AG04450 (cell line): Measurements from ENCODE around the gene NSD2. TPM values are rescaled to one million over a fixed set of nuclear protein-coding genes. Genes with fewer than 3 reads are reported as not detected.

Experiments
- CTCF ChIA-PET: fragments of 300-600, 350-600 bp; formaldehyde crosslinking; extraction: SDS; loops from one replicate; lab custom pipeline; 2022; ENCODE audit warnings: antibody characterized with exemption, inconsistent platforms; lab: Charles Lee
- POLR2A ChIA-PET: fragments of 350-600 bp; formaldehyde crosslinking; extraction: SDS; loops from one replicate; lab custom pipeline; 2021; ENCODE audit warnings: antibody characterized with exemption, inconsistent platforms; lab: Yijun Ruan, JAX
- DNase-seq: peaks from one replicate; pipeline ENCODE4 v3.0.0-alpha.2; 2011; ENCODE audit warnings: low read depth, low spot score
- H3K27ac ChIP-seq: one replicate; pipeline ENCODE4 v1.5.1; 2012; ENCODE audit warnings: low read depth, low read length, control low read depth
- H3K27me3 ChIP-seq: one replicate; pipeline ENCODE4 v1.6.0; 2012; ENCODE audit warnings: low read length; ENCODE audit not compliant: control insufficient read depth, insufficient read depth
- H3K4me3 ChIP-seq: 2 replicates; pipeline ENCODE4 v1.5.1; 2011; ENCODE audit warnings: mild to moderate bottlenecking, low read depth, low read length, control low read depth
- H3K9me3 ChIP-seq: 2 replicates; pipeline ENCODE4 v1.5.1; 2012; ENCODE audit warnings: low read length; ENCODE audit not compliant: control insufficient read depth, insufficient read depth
- CTCF ChIP-seq: IDR thresholded peaks from 2 replicates; pipeline ENCODE4 v1.5.1; 2011; ENCODE audit warnings: low read depth, low read length, control low read depth, inconsistent platforms
- polyA plus RNA-seq: library from polyadenylated mRNA; depleted of rRNA; stranded (reverse); fragments of >200 nt; gene quantifications from 2 replicates; pipeline ENCODE4 v1.2.3, GENCODE V29; 2011

The NSD2 gene
- polyA plus RNA-seq, 1 experiment = 26.4 TPM

DNA sequence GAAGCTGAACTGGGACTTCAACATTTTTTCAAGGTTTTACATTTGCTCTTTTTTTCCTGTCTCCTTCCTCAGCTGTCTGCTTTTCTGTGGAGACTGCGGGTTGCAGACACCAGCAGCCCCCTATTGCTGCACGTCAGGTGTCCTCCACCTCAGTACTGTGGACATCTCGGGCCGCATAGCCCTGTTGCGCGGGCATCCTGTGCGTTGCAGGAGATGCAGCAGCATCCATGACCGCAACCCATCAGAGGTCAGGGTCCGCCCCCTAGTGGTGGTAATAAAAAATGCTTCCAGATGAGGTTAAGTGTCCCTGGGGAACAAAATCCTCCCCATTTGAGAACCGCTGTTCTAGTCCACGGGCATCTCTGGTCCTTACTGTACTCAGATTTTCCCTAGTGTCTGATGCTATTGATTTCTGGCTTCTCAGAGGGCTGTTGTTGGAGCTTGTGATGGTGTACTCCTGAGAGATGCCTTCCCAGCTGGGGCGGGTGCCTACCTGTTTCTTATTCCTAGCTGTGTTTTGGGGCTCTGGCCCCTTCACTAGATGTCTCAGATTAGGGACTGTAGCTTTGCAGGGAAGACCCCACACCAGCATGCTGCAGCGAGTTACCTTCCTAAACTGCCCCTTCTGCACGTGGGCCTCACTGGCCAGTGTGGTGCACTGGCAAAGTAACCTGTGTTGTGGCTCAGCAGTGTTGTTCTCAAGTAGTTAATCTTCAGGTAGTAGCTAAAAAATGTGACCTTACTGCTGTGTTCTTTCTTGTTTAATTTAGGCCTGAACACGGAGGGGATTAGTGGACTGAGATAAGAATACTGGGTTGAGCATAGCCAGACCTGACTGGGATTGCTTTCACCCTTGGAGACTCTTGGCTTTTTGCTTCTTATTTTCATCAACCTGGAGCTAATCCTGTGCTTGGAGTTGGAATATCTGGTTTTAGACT, 28.2 kb downstream of the NSD2 start:
- Histone ChIP-seq H3K4me3 (no peak overlapping the region), H3K27ac (no peak overlapping the region), H3K27me3 (no peaks in the 10 kb centered on the region), H3K9me3 (no peaks in the 10 kb centered on the region)
- peak; percentile 86 for TF ChIP-seq CTCF
- CTCF ChIA-PET = interaction anchor here (0.7 to 4.6 kb wide), 39 partner anchors 9 to 529 kb away, joined by 3 to 81 read pairs (median 5); partner anchors contain the start of gene LETM1
- DNase-seq = peak; percentile 61
- POLR2A ChIA-PET = interaction anchor here (0.6 kb wide), 1 partner anchor 26 kb away, joined by 3 read pairs; no protein-coding TSS in a partner anchor

GRCh38 chr4:1900087-1900433, 28.9 kb downstream of the NSD2 start:
- no peak for TF ChIP-seq CTCF
- no peak for DNase-seq
- ChIA-PET CTCF (interaction anchor here (0.8 to 4.6 kb wide), 33 partner anchors 9 to 210 kb away, joined by 3 to 81 read pairs (median 6); partner anchors contain the start of gene LETM1), POLR2A (no interaction called here)
- H3K27ac ChIP-seq = no peak overlapping the region
- no peak overlapping the region for H3K4me3 ChIP-seq
- no peaks in the 10 kb centered on the region for H3K9me3 ChIP-seq
- no peaks in the 10 kb centered on the region for H3K27me3 ChIP-seq

- Histone ChIP-seq H3K27me3 (no peaks in the 10 kb centered on the region), H3K27ac (no peak overlapping the region), H3K4me3 (no peak overlapping the region), H3K9me3 (no peaks in the 10 kb centered on the region)
- CTCF ChIA-PET = interaction anchor here (1.0 to 4.6 kb wide), 17 partner anchors 9 to 207 kb away, joined by 3 to 81 read pairs (median 10); no protein-coding TSS in a partner anchor
- POLR2A ChIA-PET = no interaction called here
- no peak for DNase-seq
- TF ChIP-seq CTCF = no peak
Measured at GRCh38 chr4:1900624-1901023, 29.4 kb downstream of the NSD2 start.

DNA sequence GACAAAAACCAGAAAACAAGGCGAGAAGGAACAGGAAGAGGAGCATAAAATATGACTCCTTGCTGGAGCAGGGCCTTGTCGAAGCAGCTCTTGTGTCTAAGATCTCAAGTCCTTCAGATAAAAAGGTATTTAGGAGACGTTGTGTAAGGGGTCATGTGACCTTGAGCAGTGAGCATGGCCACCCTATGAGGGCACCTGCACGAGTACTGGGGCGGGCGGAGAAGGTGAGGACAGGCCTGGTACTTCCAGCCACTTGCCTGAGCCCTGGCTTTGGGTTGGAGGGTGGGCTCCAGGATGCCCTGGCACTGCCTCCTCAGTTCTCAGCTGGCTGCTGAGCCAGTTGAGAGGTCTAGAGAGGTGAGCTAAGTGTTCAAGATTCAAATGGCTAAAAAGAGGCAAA, 29.9 kb downstream of the NSD2 start:
- no peak for DNase-seq
- ChIA-PET CTCF (interaction anchor here (1.3 to 4.6 kb wide), 6 partner anchors 8 to 174 kb away, joined by 4 to 81 read pairs (median 8); no protein-coding TSS in a partner anchor), POLR2A (no interaction called here)
- Histone ChIP-seq H3K27ac (no peak overlapping the region), H3K4me3 (no peak overlapping the region), H3K9me3 (no peaks in the 10 kb centered on the region), H3K27me3 (no peaks in the 10 kb centered on the region)
- no peak for TF ChIP-seq CTCF

DNA sequence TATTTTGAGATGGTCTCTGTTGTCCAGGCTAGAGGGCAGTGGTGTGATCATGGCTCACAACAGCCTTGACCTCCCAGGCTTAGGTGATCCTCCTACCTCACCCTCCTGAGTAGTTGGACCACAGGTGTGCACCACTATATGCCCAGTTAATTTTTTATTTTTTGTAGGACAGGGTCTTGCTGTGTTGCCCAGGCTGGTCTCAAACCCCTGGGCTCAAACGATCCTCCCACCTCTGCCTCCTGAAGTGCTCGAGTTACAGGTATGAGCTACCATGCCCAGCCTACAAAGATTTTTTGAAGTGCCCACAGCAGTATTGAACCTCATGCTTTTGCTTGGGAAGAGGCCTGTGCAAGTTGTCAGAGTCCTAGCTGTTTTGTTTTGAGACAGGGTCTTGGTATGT, 31.1 kb downstream of the NSD2 start:
- Histone ChIP-seq H3K4me3 (no peak overlapping the region), H3K27ac (no peak overlapping the region), H3K9me3 (no peaks in the 10 kb centered on the region), H3K27me3 (no peaks in the 10 kb centered on the region)
- POLR2A ChIA-PET = no interaction called here
- CTCF ChIA-PET = interaction anchor here (0.5 to 3.6 kb wide), 8 partner anchors 9 to 209 kb away, joined by 3 to 10 read pairs (median 4); no protein-coding TSS in a partner anchor
- TF ChIP-seq CTCF = no peak
- no peak for DNase-seq
